Fibroblast of villous mesenchyme (primary cell): ENCODE measurements around the gene MICAL2. TPM values are rescaled to one million over a fixed set of nuclear protein-coding genes. Genes with fewer than 3 reads are reported as not detected.

Source experiments
- DNase-seq: peaks from one replicate; pipeline ENCODE4 v3.0.0-alpha.2; 2010; ENCODE audit warnings: low read depth
- H3K4me3 ChIP-seq: 2 replicates; pipeline ENCODE4 v1.5.1; 2011; ENCODE audit warnings: low read depth, mild to moderate bottlenecking, low read length
- CTCF ChIP-seq: IDR thresholded peaks from 2 replicates; pipeline ENCODE4 v1.5.1; 2012; ENCODE audit warnings: low read depth, mild to moderate bottlenecking, low read length; ENCODE audit not compliant: insufficient read depth
- total RNA-seq: library from RNA; depleted of rRNA; stranded (reverse); fragments of >200 nt; gene quantifications from 2 replicates; pipeline ENCODE4 v1.2.3, GENCODE V29; 2012

MICAL2 gene
- total RNA-seq, 1 donor = 164 TPM

- DNase-seq = no peak
- no peak overlapping the region for H3K4me3 ChIP-seq
- no peak for TF ChIP-seq CTCF
These were observed 124.7 kb downstream of the MICAL2 start for GRCh38 chr11:12235080-12235479.

GRCh38 chr11:12235553-12235946 lies 125.2 kb downstream of the MICAL2 start:
- DNase-seq = peak; percentile 48
- peak; percentile 25 for TF ChIP-seq CTCF
- no peak overlapping the region for H3K4me3 ChIP-seq

DNA sequence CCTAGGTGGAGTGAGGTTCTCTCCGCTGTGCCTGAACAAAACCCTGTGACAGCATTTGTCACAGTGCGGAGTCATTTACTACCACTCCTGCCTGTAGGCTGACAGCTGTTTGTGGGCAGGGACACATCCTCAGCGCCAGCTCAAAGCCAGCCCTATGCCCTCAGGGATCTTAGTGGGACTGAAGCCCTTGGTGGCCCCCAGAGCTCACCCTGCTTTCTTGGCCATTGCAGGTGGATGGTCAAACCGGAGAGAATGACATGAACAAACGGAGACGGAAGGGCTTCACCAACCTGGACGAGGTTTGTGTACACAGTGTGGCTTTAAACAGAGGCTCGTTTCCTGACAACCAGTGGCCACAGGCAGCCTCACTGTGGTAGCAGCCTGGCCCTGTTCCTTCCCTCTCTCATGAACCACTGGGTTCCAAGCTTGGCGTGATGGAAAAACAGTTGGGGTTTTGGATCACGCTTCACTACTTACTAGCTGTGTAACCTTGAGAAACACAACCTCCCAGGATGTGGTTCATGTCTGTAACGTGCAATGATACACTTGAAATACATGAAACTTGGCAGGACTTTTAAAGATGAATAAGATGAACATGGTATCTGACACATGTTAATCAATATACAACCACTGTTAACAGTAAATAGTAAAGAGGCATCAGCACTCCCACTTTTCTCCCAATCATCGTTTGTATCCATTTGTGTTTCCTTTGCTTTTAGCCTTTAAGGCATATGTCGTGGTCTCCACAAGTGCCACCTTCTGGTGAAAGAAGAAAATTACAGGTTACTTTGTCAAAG lies 125.8 kb downstream of the MICAL2 start:
- DNase-seq = peak; percentile 75

DNA sequence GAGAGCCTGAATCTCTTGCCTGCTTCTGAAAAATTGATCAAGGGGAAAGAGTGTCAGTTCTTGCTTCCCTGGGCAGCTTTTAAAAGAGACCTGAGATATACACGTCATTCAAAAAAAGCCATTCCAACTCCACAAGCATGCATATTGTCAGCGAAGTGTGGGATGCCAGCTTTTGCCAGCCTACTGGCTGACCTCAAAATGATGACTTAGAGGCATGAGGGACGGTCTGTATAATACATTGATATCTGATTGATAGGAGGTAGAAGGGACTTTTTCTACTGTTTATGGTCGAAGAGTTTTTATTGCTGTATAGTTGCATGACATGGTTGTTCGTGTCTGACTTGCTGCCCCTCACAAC lies 126.3 kb downstream of the MICAL2 start:
- TF ChIP-seq CTCF = no peak
- no peak for DNase-seq
- H3K4me3 ChIP-seq = no peak overlapping the region

More for the DNA sequence above, 125.8 kb downstream of the MICAL2 start:
- TF ChIP-seq CTCF = peak; percentile 69
- H3K4me3 ChIP-seq = no peak overlapping the region

DNA sequence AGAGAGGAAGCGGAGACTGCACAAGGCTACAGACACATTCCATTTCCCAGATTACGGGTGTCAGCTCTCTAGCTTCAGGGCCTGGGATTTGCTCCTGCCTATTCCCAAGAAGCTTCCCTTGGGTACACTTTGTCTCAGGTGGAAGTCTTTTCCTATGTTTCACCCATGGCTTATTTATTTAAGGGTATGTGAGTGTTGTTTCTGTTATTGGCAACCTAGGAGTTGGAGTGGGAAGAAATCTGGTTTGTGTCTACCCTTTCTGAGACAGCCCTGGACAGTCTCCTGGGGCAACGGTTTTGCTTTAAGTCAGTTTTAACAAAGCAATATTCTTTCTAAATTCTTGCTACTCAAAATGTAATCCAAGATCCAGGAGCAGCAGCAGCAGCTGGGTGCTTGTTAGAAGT lies 127.0 kb downstream of the MICAL2 start:
- H3K4me3 ChIP-seq = no peak overlapping the region
- DNase-seq = no peak
- no peak for TF ChIP-seq CTCF

GRCh38 chr11:12238420-12238819 lies 128.0 kb downstream of the MICAL2 start:
- no peak for DNase-seq
- no peak overlapping the region for H3K4me3 ChIP-seq
- no peak for TF ChIP-seq CTCF

DNA sequence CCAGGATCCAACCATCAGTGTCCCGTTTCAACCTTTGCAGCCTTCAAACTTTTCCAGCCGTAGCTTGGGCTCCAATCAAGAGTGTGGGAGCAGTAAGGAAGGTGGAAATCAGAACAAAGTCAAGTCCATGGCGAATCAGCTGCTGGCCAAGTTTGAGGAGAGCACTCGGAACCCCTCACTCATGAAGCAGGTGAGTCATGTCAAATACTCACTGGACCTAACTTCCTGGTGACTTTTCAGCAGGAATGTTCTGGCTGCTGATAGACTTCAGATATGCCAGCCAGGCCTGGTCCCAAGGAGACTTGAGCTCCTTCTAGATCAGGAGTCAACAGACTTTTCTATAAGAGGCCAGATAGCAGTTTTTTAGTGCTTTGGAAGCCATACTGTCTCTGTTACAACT lies 129.0 kb downstream of the MICAL2 start:
- no peak for TF ChIP-seq CTCF
- H3K4me3 ChIP-seq = no peak overlapping the region
- DNase-seq = no peak
